Stimulated activated CD4-positive, alpha-beta T cell treated with anti-CD3 and anti-CD28 coated beads, TNF-alpha, amount 100 ng/mL, for 24 hours (primary cell): ENCODE data around the gene OR6P1.

Experiments used
- DNase-seq, 3 experiments: peaks; one replicate each; pipeline ENCODE4 v3.0.0-alpha.2; 2020; ENCODE audit warnings: low read depth in 3 of 3

Gene OR6P1

GRCh38 chr1:158570480-158570879, at the start of gene OR6P1:
Gene OR6P1, minus strand, starts transcription at chr1:158570580. Its CDS starts 6,976 bp downstream, at chr1:158563604.
- DNase-seq: no peak

- no peak for DNase-seq
Observed at GRCh38 chr1:158613764-158614163, 43.4 kb upstream of the OR6P1 start.

- no peak for DNase-seq
Observed at GRCh38 chr1:158611916-158612315, 41.5 kb upstream of the OR6P1 start.

- DNase-seq: no peak
Observed at GRCh38 chr1:158607296-158607695, 36.9 kb upstream of the OR6P1 start.

GRCh38 chr1:158604968-158605367, 34.6 kb upstream of the OR6P1 start, which contains the start of gene OR10Z1:
Gene OR10Z1, plus strand, starts transcription at chr1:158605268. Its CDS starts 1,171 bp downstream, at chr1:158606439.
- no peak for DNase-seq

- no peak for DNase-seq
Observed at GRCh38 chr1:158600735-158601134, 30.4 kb upstream of the OR6P1 start.

- no peak for DNase-seq
Observed at GRCh38 chr1:158586942-158587341, 16.6 kb upstream of the OR6P1 start.

- DNase-seq: no peak
Observed at GRCh38 chr1:158583962-158584361, 13.6 kb upstream of the OR6P1 start.

GRCh38 chr1:158579733-158580132, 9.4 kb upstream of the OR6P1 start, which contains the start of gene OR10X1:
Gene OR10X1, minus strand, starts transcription at chr1:158579899. Its CDS starts 0 bp downstream, at chr1:158579899.
- no peak for DNase-seq

- DNase-seq: no peak
Observed at GRCh38 chr1:158577561-158577960, 7.2 kb upstream of the OR6P1 start.

- no peak for DNase-seq
Observed at GRCh38 chr1:158572226-158572625, 1.8 kb upstream of the OR6P1 start.

- DNase-seq: no peak
Observed at GRCh38 chr1:158564608-158565007, 5.8 kb downstream of the OR6P1 start.

GRCh38 chr1:158563853-158564252, 6.5 kb downstream of the OR6P1 start:
- no peak for DNase-seq

- no peak for DNase-seq
Observed at GRCh38 chr1:158559696-158560095, 10.7 kb downstream of the OR6P1 start.

- DNase-seq: no peak
Observed at GRCh38 chr1:158554352-158554751, 16.0 kb downstream of the OR6P1 start, which contains the start of gene OR6Y1. Gene OR6Y1, minus strand, starts transcription at chr1:158554405. Its CDS starts 6,300 bp downstream, at chr1:158548105.

- DNase-seq: no peak
Observed at GRCh38 chr1:158552296-158552695, 18.1 kb downstream of the OR6P1 start.

- no peak for DNase-seq
Observed at GRCh38 chr1:158547533-158547932, 22.8 kb downstream of the OR6P1 start.

- no peak for DNase-seq
Observed at GRCh38 chr1:158537609-158538008, 32.8 kb downstream of the OR6P1 start.

GRCh38 chr1:158534496-158534895, 35.9 kb downstream of the OR6P1 start:
- DNase-seq: no peak

GRCh38 chr1:158527190-158527815, 43.1 kb downstream of the OR6P1 start:
- DNase-seq: no peak

- DNase-seq: no peak
Observed at GRCh38 chr1:158521666-158522058, 48.7 kb downstream of the OR6P1 start.

- no peak for DNase-seq
Observed at GRCh38 chr1:158520955-158521665, 49.3 kb downstream of the OR6P1 start.

GRCh38 chr1:158520021-158520420, 50.4 kb downstream of the OR6P1 start:
- no peak for DNase-seq
